HepG2 (cell line): ENCODE results near the gene TRIM27. TPM values are rescaled to one million over a fixed set of nuclear protein-coding genes. Genes with fewer than 3 reads are reported as not detected.

Experiments used
- ARID3A ChIP-seq: IDR thresholded peaks from 2 replicates; pipeline ENCODE4 v1.6.1; 2012; ENCODE audit warnings: low read depth, low read length, improper control_type of control experiment
- DR1 ChIP-seq: sonication (generic); formaldehyde crosslinking; IDR thresholded peaks from 2 replicates; pipeline ENCODE4 v1.8.0; 2021; ENCODE audit warnings: mild to moderate bottlenecking, missing genetic modification reagents, inconsistent platforms
- FOXC1 ChIP-seq: sonication (generic); formaldehyde crosslinking; IDR thresholded peaks from 2 replicates; pipeline ENCODE4 v1.8.0; 2022; ENCODE audit warnings: mild to moderate bottlenecking, missing genetic modification reagents, borderline replicate concordance
- GTF2F1 ChIP-seq: fragments of 150-350 bp; IDR thresholded peaks from 2 replicates; pipeline ENCODE4 v1.6.1; 2014; ENCODE audit warnings: low read length
- NFKBIZ ChIP-seq: IDR thresholded peaks from 2 replicates; pipeline ENCODE4 v1.6.1; 2018; ENCODE audit warnings: missing genetic modification reagents, missing compliant biosample characterization
- ZBED4 ChIP-seq: sonication (generic); formaldehyde crosslinking; IDR thresholded peaks from 2 replicates; pipeline ENCODE4 v1.4.0; 2020; ENCODE audit warnings: missing genetic modification reagents, borderline replicate concordance
- ZFP82 ChIP-seq: sonication (generic); formaldehyde crosslinking; IDR thresholded peaks from 2 replicates; pipeline ENCODE4 v1.5.1; 2020; ENCODE audit warnings: mild to moderate bottlenecking, missing genetic modification reagents, borderline replicate concordance
- ZNF407 ChIP-seq: sonication (generic); formaldehyde crosslinking; IDR thresholded peaks from one replicate; pipeline ENCODE4 v1.5.1; 2020; ENCODE audit warnings: mild to moderate bottlenecking, missing genetic modification reagents; ENCODE audit errors: not compliant biosample characterization
- ZNF615 ChIP-seq: sonication (generic); formaldehyde crosslinking; IDR thresholded peaks from 2 replicates; pipeline ENCODE4 v1.5.0; 2020; ENCODE audit warnings: mild to moderate bottlenecking, missing genetic modification reagents, borderline replicate concordance
- ZNF780A ChIP-seq: sonication (generic); formaldehyde crosslinking; IDR thresholded peaks from 2 replicates; pipeline ENCODE4 v1.8.0; 2022; ENCODE audit warnings: mild to moderate bottlenecking, missing genetic modification reagents, moderate library complexity
- ZSCAN5A ChIP-seq: sonication (generic); formaldehyde crosslinking; IDR thresholded peaks from 2 replicates; pipeline ENCODE4 v1.8.0; 2022; ENCODE audit warnings: mild to moderate bottlenecking, missing genetic modification reagents, borderline replicate concordance
- polyA plus RNA-seq, 8 experiments: library from polyadenylated mRNA; depleted of rRNA in 3 of 8; stranded (reverse) in 7 of 8; unstranded in 1 of 8; fragments of >200 nt; fragmentation: Illumina TruSeq in 4 of 8; extraction: Trizol in 4 of 8; gene quantifications; 2 replicates each; pipeline versions ENCODE4 v1.2.1 to v1.2.3, GENCODE V29; 2011 to 2016; ENCODE audit warnings: low read depth in 4 of 8, missing spikeins in 1 of 8, mixed read lengths in 1 of 8; ENCODE audit not compliant: insufficient read depth in 1 of 8
- total RNA-seq, 5 experiments: library from RNA; depleted of rRNA; stranded (reverse); fragments of >200 nt; fragmentation: Illumina TruSeq; extraction: Trizol; gene quantifications; 2 replicates each; pipeline ENCODE4 v1.2.3, GENCODE V29; 2016; ENCODE audit warnings: low read depth in 1 of 5

TRIM27 gene
- total and polyA plus RNA-seq, 2 of the 13 experiments (the other 11 are each of a cell fraction or from before 2014, with no cell fraction given) = 88.6 to 112 TPM

GRCh38 chr6:28923318-28924102 lies at the start of gene TRIM27 (continued):
- TF ChIP-seq ZBED4 (no peak; the same call in 1 of the 2 replicates), ZNF780A (CRISPR knock-in tag) (no peak; the same call in 1 of the 2 replicates), GTF2F1 (no peak), ZFP82 (CRISPR knock-in tag) (peak; percentile 94), FOXC1 (peak; percentile 96), NFKBIZ (CRISPR knock-in tag) (peak; percentile 56; the same call in 1 of the 2 replicates), ZSCAN5A (CRISPR knock-in tag) (0 out of 2 replicates have a peak, but pooled peaks have one; percentile 85), DR1 (CRISPR knock-in tag) (peak; percentile 94), ZNF615 (CRISPR knock-in tag) (peak; percentile 83; the same call in 1 of the 2 replicates), ARID3A (no peak), ZNF407 (peak; percentile 96)
